ENCODE data around the gene CTDSP2.

GRCh38 chr12:57826400-57826799 lies 20.1 kb downstream of the CTDSP2 start:
- TF ChIP-seq CTCF (IDR thresholded peaks at IDR 0.05) (no peak), POLR2AphosphoS5 (IDR thresholded peaks at IDR 0.05) (no peak), POLR2A (IDR thresholded peaks at IDR 0.05) (no peak)
